GM21423 (cell line): ENCODE data around the gene COIL.
"Not testable (repeated sequence)": the region's sequence is repeated elsewhere in the genome, so short reads cannot be mapped to it uniquely, and the experiment has no call there.

Experiments
- ATAC-seq: cut with Tn5 transposase; IDR thresholded peaks from one replicate; pipeline ENCODE4 v1.9.1; 2021; ENCODE audit warnings: mild to moderate bottlenecking, moderate library complexity; ENCODE audit not compliant: unreplicated experiment

COIL gene

GRCh38 chr17:56979091-56979480 lies 18.2 kb upstream of the COIL start:
- ATAC-seq, result no peak

- no peak for ATAC-seq
These were observed 17.7 kb upstream of the COIL start for GRCh38 chr17:56978441-56979090.

- ATAC-seq, result peak; percentile 75
These were observed 17.0 kb upstream of the COIL start, which contains the start of gene SCPEP1 for GRCh38 chr17:56977673-56978395. Gene SCPEP1, plus strand, starts transcription at chr17:56978131. Its CDS starts 29 bp downstream, at chr17:56978160.

- ATAC-seq, result no peak
These were observed 16.2 kb upstream of the COIL start for GRCh38 chr17:56976941-56977608.

GRCh38 chr17:56975656-56976055 lies 14.8 kb upstream of the COIL start:
- no peak for ATAC-seq

GRCh38 chr17:56974055-56974454 lies 13.2 kb upstream of the COIL start:
- ATAC-seq, result no peak

GRCh38 chr17:56973520-56973919 lies 12.7 kb upstream of the COIL start:
- ATAC-seq, result no peak

GRCh38 chr17:56972111-56972730 lies 11.4 kb upstream of the COIL start:
- ATAC-seq, result no peak

- ATAC-seq, result no peak
These were observed 10.1 kb upstream of the COIL start for GRCh38 chr17:56970974-56971373.

- ATAC-seq, result no peak
These were observed 5.5 kb upstream of the COIL start for GRCh38 chr17:56966338-56966737.

GRCh38 chr17:56965681-56966080 lies 4.8 kb upstream of the COIL start:
- ATAC-seq, result not testable (repeated sequence)

GRCh38 chr17:56965241-56965640 lies 4.4 kb upstream of the COIL start:
- not testable (repeated sequence) for ATAC-seq

GRCh38 chr17:56956992-56957391 lies 3.9 kb downstream of the COIL start:
- ATAC-seq, result no peak

- ATAC-seq, result no peak
These were observed 11.3 kb downstream of the COIL start for GRCh38 chr17:56949595-56949994.

GRCh38 chr17:56948491-56948890 lies 12.4 kb downstream of the COIL start:
- no peak for ATAC-seq

- ATAC-seq, result no peak
These were observed 13.1 kb downstream of the COIL start for GRCh38 chr17:56947741-56948140.

GRCh38 chr17:56945938-56946505 lies 14.8 kb downstream of the COIL start:
- no peak for ATAC-seq

- ATAC-seq, result no peak
These were observed 17.2 kb downstream of the COIL start for GRCh38 chr17:56943505-56944125.

- ATAC-seq, result no peak
These were observed 20.9 kb downstream of the COIL start for GRCh38 chr17:56939869-56940484.

GRCh38 chr17:56938206-56938605 lies 22.6 kb downstream of the COIL start:
- ATAC-seq, result not testable (repeated sequence)
